HG02973 (cell line): ENCODE results near the gene CCDC27.
A peak's percentile ranks its signal among the peaks of the same experiment; 100 is the strongest.
"Not testable (repeated sequence)": the region's sequence is repeated elsewhere in the genome, so short reads cannot be mapped to it uniquely, and the experiment has no call there.

Experiments
- ATAC-seq: cut with Tn5 transposase; IDR thresholded peaks from one replicate; pipeline ENCODE4 v1.9.1; 2021; ENCODE audit warnings: moderate library complexity; ENCODE audit not compliant: unreplicated experiment

CCDC27 gene

DNA sequence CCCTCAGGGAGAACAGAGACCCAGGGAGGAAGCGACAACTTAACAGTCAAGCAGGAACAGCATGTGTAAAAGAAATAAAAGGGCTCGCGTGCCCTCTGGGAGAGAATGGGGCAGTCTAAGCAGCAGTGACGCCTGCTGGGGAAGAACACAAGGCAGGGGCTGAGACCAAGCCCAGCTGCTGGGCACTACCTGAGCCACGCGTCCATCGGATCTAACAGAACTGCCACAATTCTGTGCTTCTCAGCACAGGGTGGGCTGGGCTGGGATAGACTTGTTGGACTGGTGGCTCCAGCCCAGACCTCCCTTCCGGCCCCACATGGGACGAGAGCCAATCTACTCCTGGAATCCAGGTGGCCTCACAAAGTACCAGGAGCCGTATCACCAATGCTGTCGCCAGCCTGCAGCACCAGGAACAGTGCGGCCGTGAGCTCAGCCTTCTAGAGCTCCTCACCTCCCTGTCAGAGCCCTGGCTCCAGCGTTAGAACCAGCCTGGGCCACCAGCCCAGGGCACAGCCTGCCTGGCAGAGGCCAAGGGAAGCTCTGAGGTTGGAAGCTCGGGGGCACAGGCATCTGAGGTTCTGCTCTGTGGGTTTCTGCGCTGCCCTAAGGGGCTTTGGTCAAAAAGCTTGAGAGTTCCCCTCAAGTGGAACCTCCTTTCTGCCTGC is 36.6 kb downstream of the CCDC27 start:
- ATAC-seq = no peak

DNA sequence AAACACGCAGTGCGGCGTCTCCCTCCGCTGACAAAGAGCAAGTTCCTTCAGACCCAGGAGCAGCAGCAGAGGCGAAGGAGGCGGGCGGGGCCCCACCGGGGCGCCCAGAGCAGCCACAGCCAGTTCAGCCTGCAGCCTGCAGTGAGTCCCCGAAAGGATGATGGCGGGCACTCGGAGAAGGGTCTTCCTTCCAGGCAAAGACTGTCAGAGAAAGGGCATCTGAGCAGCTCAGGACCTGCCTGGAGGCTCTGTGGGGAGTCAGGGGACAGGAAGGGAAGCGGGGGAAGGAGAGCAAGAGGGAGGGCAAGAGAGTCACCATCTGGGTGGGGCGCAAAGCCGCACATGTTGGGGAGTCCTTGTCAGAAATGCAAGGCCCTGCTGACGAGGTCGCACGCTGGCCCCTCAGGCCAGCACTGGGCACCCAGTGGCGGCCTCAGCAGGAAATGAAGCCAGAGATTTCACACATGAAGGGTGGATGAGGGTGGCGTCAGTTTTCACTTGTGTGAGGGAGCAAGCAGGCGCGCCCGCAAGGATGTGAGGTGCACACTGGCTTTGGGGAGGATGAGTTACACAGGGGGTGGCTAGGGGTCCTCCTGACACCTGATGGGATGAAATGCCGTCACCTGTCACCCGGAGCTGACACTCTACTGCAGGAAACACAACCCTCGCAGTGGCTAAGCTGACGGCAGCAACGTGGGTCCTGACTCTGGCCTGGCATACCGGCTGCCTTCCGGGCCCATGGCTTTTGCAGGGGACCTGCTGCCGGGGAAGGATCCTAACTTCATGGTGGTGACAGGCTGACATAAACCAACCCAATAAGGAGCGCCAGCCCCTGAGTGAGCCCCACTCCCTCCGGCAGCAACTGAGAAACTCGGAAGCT is 37.4 kb downstream of the CCDC27 start:
- ATAC-seq = no peak

DNA sequence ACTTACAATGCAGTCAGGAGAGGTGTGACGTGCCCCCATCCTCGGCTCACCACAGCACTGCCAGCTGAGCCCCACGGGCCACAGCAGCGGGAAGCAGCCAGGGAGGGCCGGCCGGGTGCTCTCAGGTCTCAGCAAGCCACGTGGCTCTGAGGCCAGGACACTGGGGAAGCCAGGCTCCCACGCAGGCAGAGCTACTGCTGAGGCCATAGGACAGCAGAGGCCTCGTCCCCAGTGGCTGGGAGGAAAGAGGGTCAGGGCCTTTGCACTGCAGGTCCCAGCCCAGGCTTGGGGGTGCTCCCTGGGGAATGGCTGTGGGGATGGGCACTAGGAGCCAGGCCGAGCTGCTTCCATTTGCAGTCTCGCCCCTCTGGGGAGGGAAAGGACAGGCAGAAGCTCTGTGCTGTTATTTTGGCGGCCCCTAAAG is 38.3 kb downstream of the CCDC27 start:
- ATAC-seq = no peak

DNA sequence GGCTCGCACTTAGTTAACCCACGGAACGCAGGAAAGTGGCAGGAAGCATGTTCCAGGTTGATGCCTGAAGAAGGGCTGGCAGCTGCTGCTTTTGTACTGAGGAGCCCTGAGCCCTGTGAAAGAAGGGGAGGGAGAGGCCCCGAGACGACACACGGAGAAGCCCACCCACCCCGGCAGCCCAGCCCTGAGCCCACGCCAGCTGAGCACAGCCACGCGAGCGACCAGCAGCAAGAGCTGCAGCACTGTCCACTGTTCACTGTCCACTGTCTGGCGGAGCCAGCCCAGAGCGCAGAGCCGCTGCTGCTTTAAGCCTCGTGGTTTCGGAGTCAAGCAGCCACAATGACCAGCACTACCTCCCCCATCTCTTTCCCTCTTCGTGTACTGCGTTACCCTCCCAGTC is 38.7 kb downstream of the CCDC27 start:
- no peak for ATAC-seq

DNA sequence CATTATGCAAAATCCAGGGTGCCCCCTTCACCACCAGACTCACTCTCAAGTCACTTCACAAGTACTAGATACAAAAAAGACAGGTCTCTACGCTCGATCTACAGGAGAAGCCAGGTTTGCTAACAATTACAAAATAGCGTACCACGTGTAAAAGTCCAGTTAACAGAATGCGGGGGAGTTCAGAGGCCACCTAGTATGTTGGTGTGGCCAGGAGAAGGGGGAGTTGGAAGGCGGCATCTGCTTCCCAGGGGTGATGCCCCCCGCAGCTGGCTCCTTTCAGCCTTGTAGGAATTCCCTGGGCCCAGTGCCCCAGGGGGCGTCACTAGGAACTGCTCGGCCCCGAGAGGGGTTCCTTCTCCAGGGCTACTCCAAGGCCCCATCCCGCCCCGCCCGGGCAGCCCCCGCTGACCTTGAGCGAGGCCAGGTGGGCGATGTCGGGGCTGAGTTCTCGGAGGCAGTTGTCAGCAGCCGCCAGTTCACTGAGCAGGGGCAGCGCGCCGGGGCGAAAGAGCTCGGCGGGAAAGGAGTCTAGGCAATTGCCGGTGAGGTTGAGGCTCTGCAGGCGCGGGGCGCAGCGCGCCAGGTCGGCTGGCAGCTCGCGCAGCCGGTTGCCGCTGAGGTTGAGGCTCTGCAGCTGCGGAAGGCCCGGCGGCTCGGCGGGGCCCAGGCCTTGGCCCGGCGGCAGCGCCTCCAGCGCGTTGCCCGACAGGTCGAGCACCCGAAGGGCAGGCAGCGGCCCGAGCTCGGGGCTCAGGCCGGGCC is 43.4 kb downstream of the CCDC27 start:
- peak; percentile 13 for ATAC-seq

DNA sequence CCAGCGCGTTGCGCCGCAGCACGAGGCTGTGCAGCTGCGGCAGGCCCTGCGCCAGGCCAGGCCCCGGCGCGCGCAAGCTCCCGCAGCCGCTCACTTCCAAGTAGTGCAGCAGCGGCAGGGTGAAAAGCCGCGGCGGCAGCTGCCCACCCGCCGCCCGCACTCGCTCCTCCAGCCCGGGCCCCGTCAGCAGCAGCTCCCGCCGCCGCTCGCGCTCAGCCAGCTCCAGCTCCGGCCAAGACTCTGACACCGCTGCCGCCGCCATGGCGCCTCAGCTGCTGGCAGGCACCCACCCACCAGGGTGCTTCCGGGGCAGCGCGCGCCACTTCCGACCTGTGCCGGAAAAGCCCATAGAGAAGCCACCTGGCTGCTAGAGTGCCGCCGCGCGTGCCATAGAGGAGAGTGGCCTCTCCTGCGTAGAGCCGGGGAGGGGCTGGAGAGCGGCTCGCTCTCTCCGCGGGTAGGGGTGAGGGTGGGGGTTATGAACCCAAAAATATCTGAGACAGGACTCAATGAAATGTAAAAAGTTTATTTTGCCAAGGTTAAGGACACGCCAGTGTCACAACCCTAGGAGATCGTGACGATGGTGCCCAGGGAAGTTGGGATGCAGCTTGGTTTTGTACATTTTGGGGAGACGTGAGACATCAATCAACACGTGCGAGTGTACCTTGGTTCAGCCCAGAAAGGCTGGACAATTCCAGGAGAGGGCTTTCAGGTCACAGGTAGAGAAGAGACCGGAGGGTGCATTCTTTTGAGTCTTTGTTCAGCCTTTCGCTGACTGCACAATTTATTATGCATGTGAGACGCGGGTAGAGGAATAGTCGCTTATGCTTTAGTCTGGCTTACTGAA is 44.2 kb downstream of the CCDC27 start, which contains the start of gene LRRC47:
Gene LRRC47 (minus strand): TSS at position 284 of the 847 bp plus-strand sequence. CDS start 22 bp downstream, at position 262.
- ATAC-seq = peak; percentile 97

DNA sequence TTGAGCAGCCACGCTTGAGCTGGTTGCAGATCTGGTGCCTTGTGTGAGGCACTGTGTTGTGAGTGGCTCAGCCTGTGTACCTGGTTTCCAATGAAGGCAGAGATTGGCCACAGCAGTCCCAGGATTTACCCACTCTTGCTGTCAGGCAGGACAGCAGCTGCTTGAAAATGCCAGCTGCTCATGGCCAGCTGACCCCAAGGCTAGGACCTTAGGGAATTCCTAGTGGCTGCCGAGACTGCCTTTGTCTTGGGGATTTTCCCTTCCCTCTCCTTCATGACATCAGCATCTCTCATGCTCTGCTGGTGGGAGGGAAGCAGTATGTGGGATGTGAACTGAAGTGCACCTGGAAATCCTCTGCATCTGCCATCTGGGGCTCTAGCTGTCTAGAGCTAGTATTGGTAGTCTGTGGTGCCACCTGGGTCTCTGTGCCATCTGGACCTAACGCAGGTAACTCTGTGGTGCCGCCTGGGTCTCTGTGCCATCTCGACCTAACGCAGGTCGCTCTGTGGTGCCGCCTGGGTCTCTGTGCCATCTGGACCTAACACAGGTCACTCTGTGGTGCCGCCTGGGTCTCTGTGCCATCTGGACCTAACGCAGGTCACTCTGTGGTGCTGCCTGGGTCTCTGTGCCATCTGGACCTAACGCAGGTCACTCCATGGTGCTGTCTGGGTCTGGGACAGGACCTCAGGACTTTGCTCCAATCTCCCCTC is 47.9 kb downstream of the CCDC27 start:
- no peak for ATAC-seq

DNA sequence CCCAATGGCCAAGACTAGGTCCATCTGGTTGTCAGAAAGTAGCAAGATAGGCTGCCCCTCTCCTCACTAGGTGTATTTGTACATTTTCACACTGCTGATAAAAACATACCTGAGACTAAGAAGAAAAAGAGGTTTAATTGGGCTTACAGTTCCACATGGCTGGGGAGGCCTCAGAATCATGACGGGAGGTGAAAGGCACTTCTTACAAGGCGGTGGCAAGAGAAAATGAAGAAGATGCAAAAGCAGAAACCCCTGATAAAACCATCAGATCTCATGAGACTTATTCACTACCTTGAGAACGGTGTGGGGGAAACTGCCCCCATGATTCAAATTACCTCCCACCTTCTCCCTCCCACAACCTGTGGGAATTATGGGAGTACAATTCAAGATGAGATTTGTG is 48.5 kb downstream of the CCDC27 start:
- ATAC-seq = not testable (repeated sequence)

DNA sequence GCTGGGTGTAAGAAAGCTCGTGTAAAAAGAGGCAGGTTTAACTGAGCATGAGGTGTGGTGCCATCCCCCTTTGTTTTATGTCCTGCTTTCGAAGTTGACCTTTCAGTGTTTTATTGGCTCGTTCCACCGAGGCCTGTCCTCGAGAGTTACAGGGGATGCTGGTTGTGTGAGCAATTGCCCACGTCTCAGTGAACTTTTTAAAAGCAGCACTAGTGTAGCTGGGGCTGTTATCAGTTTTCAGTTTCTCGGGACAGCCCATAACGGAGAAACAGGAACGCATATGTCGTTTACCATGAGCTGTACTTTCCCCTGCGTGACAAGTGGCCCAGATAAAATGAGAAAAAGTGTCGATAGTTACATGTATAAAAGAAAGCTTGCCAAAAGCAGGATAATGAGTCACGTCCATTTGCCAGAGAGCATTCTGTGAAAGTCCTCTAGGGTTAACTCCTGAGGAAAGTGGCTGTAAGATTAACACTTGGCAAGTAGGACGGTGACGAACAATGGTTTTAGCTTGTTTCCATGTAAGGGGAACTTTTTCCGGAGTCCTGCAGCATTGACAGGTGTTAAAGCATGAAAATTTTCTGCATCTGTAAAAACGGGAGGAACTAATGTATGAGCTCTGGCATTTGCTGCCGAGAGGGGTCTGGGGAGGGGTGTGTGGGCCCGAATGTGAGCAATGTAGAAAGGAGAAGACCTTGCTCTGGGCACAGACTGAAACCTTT is 51.8 kb downstream of the CCDC27 start:
- no peak for ATAC-seq

DNA sequence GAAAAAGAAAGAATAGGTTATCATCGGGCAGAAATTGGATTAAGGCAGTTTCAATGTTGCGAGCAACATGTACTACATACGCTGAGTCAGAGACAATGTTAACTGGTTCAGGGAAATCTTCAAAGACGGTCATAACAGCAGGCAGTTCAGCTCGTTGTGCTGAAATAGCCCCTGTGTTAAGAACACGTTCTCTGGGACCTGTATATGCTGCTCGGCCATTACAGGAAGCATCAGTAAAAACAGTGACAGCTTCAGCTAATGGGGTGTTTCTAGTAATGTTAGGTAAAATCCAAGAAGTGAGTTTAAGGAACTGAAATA is 52.3 kb downstream of the CCDC27 start:
- not testable (repeated sequence) for ATAC-seq

DNA sequence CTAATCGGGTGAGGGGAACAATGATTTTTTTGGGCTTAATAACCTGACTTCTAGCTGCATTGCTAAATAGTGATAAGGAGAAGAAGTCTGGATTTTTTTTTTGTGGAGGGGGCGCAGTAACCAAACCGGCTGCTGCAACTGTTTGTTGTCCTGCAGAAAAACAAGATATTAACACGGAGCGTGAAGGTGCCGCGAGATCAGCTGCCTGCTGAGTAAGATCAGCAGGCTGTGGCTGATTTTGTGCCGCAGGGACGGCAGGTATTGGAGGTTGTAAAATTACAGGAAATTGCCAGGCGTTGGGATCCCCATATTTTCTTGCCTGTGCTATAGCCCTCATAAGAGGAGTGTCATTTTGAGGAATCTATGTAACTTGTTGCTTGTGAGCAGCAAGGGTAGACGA is 52.8 kb downstream of the CCDC27 start:
- no peak for ATAC-seq

DNA sequence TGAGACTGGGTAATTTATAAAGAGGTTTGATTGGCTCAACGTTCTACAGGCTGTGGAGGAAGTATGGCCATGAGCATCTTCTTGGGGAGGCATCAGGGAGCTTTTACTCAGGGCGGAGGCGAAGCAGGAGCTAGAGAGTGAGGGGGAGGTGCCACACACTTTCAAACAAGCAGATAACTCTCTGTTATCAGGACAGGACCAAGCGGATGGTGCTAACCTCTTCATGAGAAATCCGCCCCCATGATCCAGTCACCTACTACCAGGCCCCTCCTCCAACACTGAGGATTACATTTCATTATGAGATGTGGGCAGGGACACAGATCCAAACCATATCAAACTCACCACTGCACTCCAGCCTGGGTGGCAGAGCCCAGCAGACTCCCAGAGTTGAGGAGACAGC is 55.5 kb downstream of the CCDC27 start:
- ATAC-seq = no peak

DNA sequence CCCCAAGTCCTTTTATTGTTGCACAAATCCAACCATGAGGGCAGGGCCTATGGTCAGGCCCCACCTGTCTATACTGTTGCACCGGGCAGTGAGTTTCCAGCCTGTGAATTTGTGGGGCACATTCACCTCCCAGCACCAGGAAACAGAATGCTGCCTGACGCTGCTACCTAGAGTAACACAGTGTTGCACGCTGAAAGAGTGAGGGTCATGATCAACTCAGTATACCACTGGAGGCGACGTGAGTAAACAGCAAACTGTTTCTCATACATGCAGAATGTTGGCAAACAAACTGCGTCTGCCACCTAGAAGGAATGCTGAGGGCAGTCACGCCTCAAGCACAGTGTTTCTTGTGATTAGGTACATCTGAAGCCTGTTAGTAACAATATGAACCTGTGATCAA is 57.4 kb downstream of the CCDC27 start:
- no peak for ATAC-seq

DNA sequence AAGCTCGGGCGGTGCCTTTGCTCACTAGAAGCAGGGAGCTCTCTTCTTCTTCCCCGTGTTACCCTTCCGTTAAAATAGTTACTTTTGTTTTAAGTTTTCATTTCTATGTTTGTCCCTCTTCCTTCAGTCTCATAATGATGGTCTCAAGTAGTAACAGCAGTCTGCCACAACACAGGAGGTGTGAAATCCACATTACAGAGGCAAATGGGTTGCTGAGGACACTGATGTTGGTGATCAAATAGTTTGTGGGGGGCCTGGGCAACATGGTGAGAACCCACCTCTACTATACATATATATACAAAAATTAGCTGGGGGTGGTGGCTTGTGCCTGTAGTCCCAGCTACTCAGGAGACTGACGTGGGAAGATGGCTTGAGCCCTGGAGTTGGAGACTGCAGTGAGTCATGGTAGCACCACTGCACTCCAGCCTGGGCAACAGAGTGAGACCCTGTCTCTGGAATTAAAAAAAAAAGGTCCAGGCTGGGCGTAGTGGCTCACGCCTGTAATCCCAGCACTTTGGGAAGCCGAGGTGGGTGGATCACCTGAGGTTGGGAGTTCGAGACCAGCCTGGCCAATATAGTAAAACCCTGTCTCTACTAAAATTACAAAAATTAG is 58.0 kb downstream of the CCDC27 start:
- not testable (repeated sequence) for ATAC-seq

DNA sequence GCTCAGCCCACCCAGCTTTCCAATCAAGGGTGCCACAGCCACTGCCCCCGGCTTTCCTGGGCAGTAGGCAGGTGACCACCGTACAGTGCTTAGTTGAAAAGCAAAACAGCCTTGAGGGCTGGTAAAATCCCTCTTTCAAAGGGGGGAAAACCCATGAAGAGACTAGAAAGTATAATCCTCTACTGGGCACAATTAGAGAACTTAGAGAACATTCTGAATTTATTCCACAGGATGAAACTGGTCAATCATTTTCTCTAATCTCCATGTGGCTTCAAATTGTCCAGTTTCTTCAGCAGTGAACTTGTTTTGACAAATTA is 59.3 kb downstream of the CCDC27 start:
- no peak for ATAC-seq

DNA sequence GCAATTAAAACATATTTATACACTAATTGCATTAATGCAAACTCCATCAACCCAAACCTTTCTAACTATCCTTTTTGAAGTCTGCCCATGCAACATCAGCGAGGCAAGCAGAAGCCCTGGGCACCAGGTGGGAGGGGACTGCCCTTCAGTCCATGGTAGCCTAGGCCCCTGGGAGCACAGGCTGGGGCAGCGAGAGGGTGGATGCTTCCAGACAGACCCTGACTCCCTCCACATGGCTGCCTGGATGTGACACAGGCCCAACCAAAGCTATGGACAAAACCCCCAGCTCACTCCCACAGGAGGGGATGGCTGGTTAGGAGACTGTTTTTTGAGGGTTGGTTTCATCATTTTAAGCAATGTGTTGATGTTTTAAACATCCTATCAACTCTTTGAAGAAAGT is 61.8 kb downstream of the CCDC27 start:
- ATAC-seq = no peak

DNA sequence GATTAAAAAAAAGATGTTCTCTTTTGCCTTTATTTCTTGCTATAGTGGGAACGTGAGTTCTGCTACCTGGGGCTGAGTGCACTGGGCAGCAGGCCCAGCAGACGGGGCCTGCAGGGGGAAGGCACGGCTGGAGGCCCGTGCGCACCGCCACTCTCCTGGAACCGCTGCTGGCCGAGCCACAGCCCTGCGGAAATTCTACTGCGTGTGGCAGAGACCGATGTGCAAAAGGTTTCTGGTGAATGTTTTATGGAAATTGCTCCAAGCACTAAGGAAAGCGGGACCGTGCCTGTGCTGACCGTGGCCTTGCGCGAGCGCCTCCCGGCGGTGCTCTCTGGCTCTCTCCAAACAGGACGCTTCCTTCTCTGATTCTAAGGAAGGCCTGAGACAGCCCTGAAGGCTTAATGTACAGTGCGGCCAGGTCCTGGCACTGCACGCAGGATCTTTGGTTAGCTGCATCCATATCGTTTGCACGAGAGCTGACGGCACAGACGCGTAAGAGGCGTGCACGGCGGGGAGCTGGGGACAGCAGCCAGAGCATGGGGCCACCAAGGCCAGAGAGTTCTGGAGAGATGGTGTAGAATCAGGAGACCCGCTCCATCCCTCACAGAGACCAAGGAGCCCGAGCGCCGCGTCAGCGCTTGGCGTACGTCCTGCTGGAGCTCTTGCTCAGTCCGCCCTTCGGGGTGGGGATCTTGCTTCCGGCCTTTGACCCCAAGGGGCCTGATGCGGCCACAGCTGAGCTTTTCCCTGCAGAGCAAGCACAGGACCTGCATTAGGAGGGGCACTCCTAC is 62.7 kb downstream of the CCDC27 start:
- no peak for ATAC-seq

DNA sequence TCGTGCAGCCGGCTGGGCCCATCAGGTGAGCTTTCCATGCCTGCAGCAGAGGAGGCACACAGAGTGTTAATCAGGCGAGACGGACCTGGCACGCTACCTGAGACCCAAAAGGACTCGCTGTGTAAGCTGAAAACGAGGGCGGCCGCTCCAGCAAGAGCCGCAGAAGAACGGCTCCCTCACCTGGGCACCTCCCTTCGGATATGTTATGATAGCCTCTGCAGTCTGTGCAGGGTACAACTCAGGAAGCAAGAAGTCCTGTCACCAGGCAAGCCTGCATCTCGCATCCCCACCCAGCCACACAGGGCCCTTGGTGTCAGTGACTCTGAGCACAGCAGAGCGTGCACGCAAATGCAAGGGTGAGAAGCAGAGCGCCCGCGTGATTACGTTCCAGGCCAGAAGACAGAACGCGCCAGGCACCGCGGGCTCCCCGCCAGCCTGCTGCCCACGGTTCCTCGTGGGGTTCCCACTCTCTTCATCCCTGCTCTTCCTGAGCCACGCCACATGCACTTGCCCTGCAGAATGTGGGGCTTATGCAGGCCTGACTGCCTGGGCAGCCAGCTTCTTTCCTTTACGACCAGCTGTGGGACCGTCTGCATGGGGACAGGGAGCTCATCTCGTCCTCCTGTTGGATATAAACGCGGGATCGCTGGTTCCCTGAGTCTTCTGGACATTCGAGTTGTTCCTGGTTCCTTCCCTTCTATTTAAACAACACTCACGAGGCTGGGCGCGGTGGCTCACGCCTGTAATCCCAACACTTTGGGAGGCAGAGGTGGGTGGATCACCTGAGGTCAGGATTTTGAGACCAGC is 64.3 kb downstream of the CCDC27 start:
- no peak for ATAC-seq
